Karpas-422 (cell line): Measurements from ENCODE around the gene CFAP210. TPM values are rescaled to one million over a fixed set of nuclear protein-coding genes. Genes with fewer than 3 reads are reported as not detected.

Source experiments
- DNase-seq: peaks from one replicate; pipeline ENCODE4 v3.0.0-alpha.2; 2015
- H2AFZ ChIP-seq: fragments of 200-600 bp; sonication (generic); 2 replicates; pipeline ENCODE4 v1.6.1; 2014; ENCODE audit warnings: antibody characterized with exemption, low read length, mixed read lengths
- H3K27ac ChIP-seq: fragments of 200-600 bp; sonication (generic); 2 replicates; pipeline ENCODE4 v1.5.1; 2014; ENCODE audit warnings: mild to moderate bottlenecking, low read length, moderate library complexity
- H3K27me3 ChIP-seq: fragments of 200-600 bp; sonication (generic); 2 replicates; pipeline ENCODE4 v1.6.1; 2014; ENCODE audit warnings: low read length, mixed read lengths
- H3K36me3 ChIP-seq: fragments of 200-600 bp; sonication (generic); 2 replicates; pipeline ENCODE4 v1.6.1; 2014; ENCODE audit warnings: low read length, mixed read lengths; ENCODE audit not compliant: insufficient read depth
- H3K4me1 ChIP-seq: fragments of 200-600 bp; sonication (generic); 2 replicates; pipeline ENCODE4 v1.6.1; 2014; ENCODE audit warnings: mild to moderate bottlenecking, low read length, mixed read lengths
- H3K4me2 ChIP-seq: fragments of 200-600 bp; sonication (generic); 2 replicates; pipeline ENCODE4 v1.6.1; 2014; ENCODE audit warnings: low read length, low read depth, mild to moderate bottlenecking; ENCODE audit not compliant: poor library complexity, severe bottlenecking
- H3K4me3 ChIP-seq: fragments of 200-600 bp; sonication (generic); 2 replicates; pipeline ENCODE4 v1.5.1; 2014; ENCODE audit warnings: mild to moderate bottlenecking, antibody characterized with exemption, low read length, mixed read lengths
- H3K79me2 ChIP-seq: fragments of 200-600 bp; sonication (generic); 2 replicates; pipeline ENCODE4 v1.6.1; 2014; ENCODE audit warnings: mild to moderate bottlenecking, low read length, mixed read lengths
- H3K9ac ChIP-seq: fragments of 200-600 bp; sonication (generic); 2 replicates; pipeline ENCODE4 v1.6.0; 2014; ENCODE audit warnings: low read length
- H3K9me2 ChIP-seq: fragments of 200-600 bp; sonication (generic), shearing (Covaris generic); replicated peaks from 2 replicates; pipeline ENCODE4 v1.6.0; 2014; ENCODE audit warnings: mild to moderate bottlenecking, low read length, moderate library complexity; ENCODE audit not compliant: insufficient read depth
- H3K9me3 ChIP-seq: fragments of 300-700, 200-600 bp; sonication (generic); 2 replicates; pipeline ENCODE4 v1.6.1; 2014; ENCODE audit warnings: low read length, mixed read lengths
- H4K20me1 ChIP-seq: fragments of 200-600 bp; sonication (generic); 2 replicates; pipeline ENCODE4 v1.6.1; 2014; ENCODE audit warnings: mild to moderate bottlenecking, antibody characterized with exemption, low read length, low read depth; ENCODE audit not compliant: insufficient read depth
- total RNA-seq: library from RNA; depleted of rRNA; stranded (reverse); fragments of >200 nt; shearing (Covaris generic); gene quantifications from 2 replicates; pipeline ENCODE4 v1.2.3, GENCODE V29; 2014; ENCODE audit warnings: low replicate concordance

CFAP210 gene
- total RNA-seq, 1 experiment from 2014 or later: 0.07 TPM

- Histone ChIP-seq H3K9ac (no peak overlapping the region), H3K27me3 (no peaks in the 10 kb centered on the region), H3K4me1 (no peaks in the 10 kb centered on the region; the same call in 1 of the 2 replicates), H3K4me2 (no peak overlapping the region), H3K4me3 (no peak overlapping the region), H3K9me3 (no peaks in the 10 kb centered on the region), H3K27ac (no peak overlapping the region), H2AFZ (no peak overlapping the region), H3K36me3 (no peaks in the 10 kb centered on the region), H3K79me2 (no peaks in the 10 kb centered on the region), H3K9me2 (no peaks in the 10 kb centered on the region), H4K20me1 (no peaks in the 10 kb centered on the region)
- no peak for DNase-seq
Observed at GRCh38 chr2:169653636-169654035, 40.6 kb downstream of the CFAP210 start.

GRCh38 chr2:169649278-169649677 is 44.9 kb downstream of the CFAP210 start:
- H3K27me3 ChIP-seq: no peaks in the 10 kb centered on the region
- no peak overlapping the region for H3K9ac ChIP-seq
- no peaks in the 10 kb centered on the region for H3K9me3 ChIP-seq
- no peaks in the 10 kb centered on the region for H3K4me1 ChIP-seq
- H3K79me2 ChIP-seq: no peaks in the 10 kb centered on the region
- no peak overlapping the region for H3K4me3 ChIP-seq
- no peaks in the 10 kb centered on the region for H4K20me1 ChIP-seq
- H3K4me2 ChIP-seq: no peak overlapping the region
- H2AFZ ChIP-seq: no peak overlapping the region
- H3K27ac ChIP-seq: no peak overlapping the region
- H3K9me2 ChIP-seq: no peaks in the 10 kb centered on the region
- DNase-seq: no peak
- no peaks in the 10 kb centered on the region for H3K36me3 ChIP-seq

GRCh38 chr2:169647496-169647895 is 46.7 kb downstream of the CFAP210 start:
- H3K4me3 ChIP-seq: no peak overlapping the region
- DNase-seq: no peak
- H3K4me2 ChIP-seq: no peak overlapping the region
- H3K27me3 ChIP-seq: no peaks in the 10 kb centered on the region
- no peak overlapping the region for H3K9ac ChIP-seq
- no peak overlapping the region for H2AFZ ChIP-seq
- H3K36me3 ChIP-seq: no peaks in the 10 kb centered on the region
- no peaks in the 10 kb centered on the region for H4K20me1 ChIP-seq
- no peaks in the 10 kb centered on the region for H3K9me2 ChIP-seq
- no peaks in the 10 kb centered on the region for H3K4me1 ChIP-seq
- no peaks in the 10 kb centered on the region for H3K9me3 ChIP-seq
- no peaks in the 10 kb centered on the region for H3K79me2 ChIP-seq
- H3K27ac ChIP-seq: no peak overlapping the region

- 0 out of 2 replicates have a peak, but pooled peaks cover 4% of the 10 kb centered on the region for H3K36me3 ChIP-seq
- H3K9ac ChIP-seq: no peak overlapping the region
- no peak overlapping the region for H3K4me3 ChIP-seq
- H3K27ac ChIP-seq: no peak overlapping the region
- no peaks in the 10 kb centered on the region for H3K9me3 ChIP-seq
- no peak overlapping the region for H3K4me2 ChIP-seq
- H3K27me3 ChIP-seq: no peaks in the 10 kb centered on the region
- no peaks in the 10 kb centered on the region for H3K79me2 ChIP-seq
- no peak for DNase-seq
- no peaks in the 10 kb centered on the region for H4K20me1 ChIP-seq
- no peaks in the 10 kb centered on the region for H3K9me2 ChIP-seq
- no peak overlapping the region for H2AFZ ChIP-seq
- no peaks in the 10 kb centered on the region for H3K4me1 ChIP-seq
Observed at GRCh38 chr2:169644173-169644572, 50.0 kb downstream of the CFAP210 start.

GRCh38 chr2:169641464-169641863 is 52.7 kb downstream of the CFAP210 start:
- Histone ChIP-seq H3K9me2 (no peaks in the 10 kb centered on the region), H3K27ac (no peak overlapping the region), H3K27me3 (no peaks in the 10 kb centered on the region), H3K4me1 (no peaks in the 10 kb centered on the region), H3K9ac (no peak overlapping the region), H3K4me3 (no peak overlapping the region), H3K36me3 (peaks cover 31% of the 10 kb centered on the region), H4K20me1 (no peaks in the 10 kb centered on the region), H2AFZ (no peak overlapping the region), H3K79me2 (no peaks in the 10 kb centered on the region), H3K9me3 (no peaks in the 10 kb centered on the region), H3K4me2 (no peak overlapping the region)
- no peak for DNase-seq

- H3K27ac ChIP-seq: no peak overlapping the region
- no peak overlapping the region for H2AFZ ChIP-seq
- peaks cover 42% of the 10 kb centered on the region for H3K36me3 ChIP-seq
- H3K9me3 ChIP-seq: no peaks in the 10 kb centered on the region
- H3K4me2 ChIP-seq: no peak overlapping the region
- no peaks in the 10 kb centered on the region for H3K79me2 ChIP-seq
- H3K9ac ChIP-seq: no peak overlapping the region
- H3K9me2 ChIP-seq: no peaks in the 10 kb centered on the region
- H4K20me1 ChIP-seq: no peaks in the 10 kb centered on the region
- H3K4me3 ChIP-seq: no peak overlapping the region
- DNase-seq: no peak
- H3K4me1 ChIP-seq: no peaks in the 10 kb centered on the region
- H3K27me3 ChIP-seq: no peaks in the 10 kb centered on the region
Observed at GRCh38 chr2:169640104-169640503, 54.1 kb downstream of the CFAP210 start.

GRCh38 chr2:169637620-169638019 is 56.6 kb downstream of the CFAP210 start:
- Histone ChIP-seq H3K9me3 (no peaks in the 10 kb centered on the region), H3K4me3 (no peak overlapping the region), H3K4me2 (no peak overlapping the region), H3K79me2 (no peaks in the 10 kb centered on the region), H2AFZ (no peak overlapping the region), H3K9me2 (no peaks in the 10 kb centered on the region), H3K4me1 (no peaks in the 10 kb centered on the region), H3K9ac (no peak overlapping the region), H4K20me1 (no peaks in the 10 kb centered on the region), H3K36me3 (peaks cover 51% of the 10 kb centered on the region), H3K27ac (no peak overlapping the region), H3K27me3 (no peaks in the 10 kb centered on the region)
- no peak for DNase-seq

- peaks cover 57% of the 10 kb centered on the region for H3K36me3 ChIP-seq
- H3K4me3 ChIP-seq: no peak overlapping the region
- H3K27ac ChIP-seq: no peak overlapping the region
- H3K9me3 ChIP-seq: no peaks in the 10 kb centered on the region
- H3K9ac ChIP-seq: no peak overlapping the region
- H3K79me2 ChIP-seq: no peaks in the 10 kb centered on the region
- no peaks in the 10 kb centered on the region for H3K4me1 ChIP-seq
- no peak overlapping the region for H3K4me2 ChIP-seq
- no peak overlapping the region for H2AFZ ChIP-seq
- no peaks in the 10 kb centered on the region for H3K27me3 ChIP-seq
- H4K20me1 ChIP-seq: no peaks in the 10 kb centered on the region
- no peaks in the 10 kb centered on the region for H3K9me2 ChIP-seq
- no peak for DNase-seq
Observed at GRCh38 chr2:169636440-169637097, 57.6 kb downstream of the CFAP210 start.
